Keratinocyte (primary cell): Measurements from ENCODE around the gene TINAG. TPM values are rescaled to one million over a fixed set of nuclear protein-coding genes. Genes with fewer than 3 reads are reported as not detected.

ENCODE experiments used
- DNase-seq: peaks from one replicate; pipeline ENCODE4 v3.0.0-alpha.2; 2011; ENCODE audit warnings: low read depth, missing footprints, low spot score
- FAIRE-seq: peaks from 2 replicates; lab custom pipeline; 2011; peaks lifted over from hg19 to GRCh38; lab: Jason Lieb, UNC
- H2AFZ ChIP-seq: 2 replicates; pipeline ENCODE4 v1.6.0; 2012; ENCODE audit warnings: low read length, control low read depth, inconsistent platforms; ENCODE audit not compliant: control insufficient read depth
- H3K27ac ChIP-seq: 2 replicates; pipeline ENCODE4 v1.5.1; 2011; ENCODE audit warnings: low read length; ENCODE audit not compliant: control insufficient read depth, insufficient read depth
- H3K27me3 ChIP-seq: 3 replicates; pipeline ENCODE4 v1.6.0; 2011; ENCODE audit warnings: low read length; ENCODE audit not compliant: control insufficient read depth, insufficient read depth; ENCODE audit errors: extremely low read depth
- H3K36me3 ChIP-seq, 2 experiments: 2 replicates in 1 of 2; 3 replicates in 1 of 2; pipeline ENCODE4 v1.5.1; 2011; ENCODE audit warnings: low read length in 2 of 2, mild to moderate bottlenecking in 1 of 2; ENCODE audit not compliant: control insufficient read depth in 2 of 2, insufficient read depth in 2 of 2; ENCODE audit errors: extremely low read depth in 1 of 2
- H3K4me1 ChIP-seq: 3 replicates; pipeline ENCODE4 v1.5.1; 2011; ENCODE audit warnings: low read length; ENCODE audit not compliant: control insufficient read depth, insufficient read depth; ENCODE audit errors: extremely low read depth
- H3K4me2 ChIP-seq: 3 replicates; pipeline ENCODE4 v1.6.0; 2011; ENCODE audit warnings: low read depth, low read length; ENCODE audit not compliant: control insufficient read depth, insufficient read depth; ENCODE audit errors: extremely low read depth
- H3K4me3 ChIP-seq, 3 experiments: fragments of 200-600 bp in 1 of 3; sonication (generic) in 1 of 3; 2 replicates in 2 of 3; 3 replicates in 1 of 3; pipeline ENCODE4 v1.5.1; 2011 to 2016; ENCODE audit warnings: low read length in 3 of 3, mild to moderate bottlenecking in 3 of 3, control low read depth in 2 of 3, inconsistent platforms in 1 of 3, low read depth in 1 of 3, mixed read lengths in 1 of 3, mixed run types in 1 of 3, moderate library complexity in 1 of 3; ENCODE audit not compliant: control insufficient read depth in 2 of 3, insufficient read depth in 2 of 3; ENCODE audit errors: extremely low read depth in 1 of 3
- H3K79me2 ChIP-seq: 2 replicates; pipeline ENCODE4 v1.6.0; 2012; ENCODE audit warnings: low read length; ENCODE audit not compliant: control insufficient read depth, insufficient read depth
- H3K9ac ChIP-seq: 3 replicates; pipeline ENCODE4 v1.6.0; 2011; ENCODE audit warnings: low read length; ENCODE audit not compliant: control insufficient read depth, insufficient read depth; ENCODE audit errors: extremely low read depth
- H3K9me1 ChIP-seq: 3 replicates; pipeline ENCODE4 v1.6.0; 2011; ENCODE audit warnings: low read length; ENCODE audit not compliant: control insufficient read depth, insufficient read depth; ENCODE audit errors: extremely low read depth
- H3K9me3 ChIP-seq: 2 replicates; pipeline ENCODE4 v1.5.1; 2012; ENCODE audit warnings: low read depth, low read length; ENCODE audit not compliant: control insufficient read depth
- H4K20me1 ChIP-seq: 3 replicates; pipeline ENCODE4 v1.6.0; 2011; ENCODE audit warnings: low read length; ENCODE audit not compliant: control insufficient read depth, insufficient read depth; ENCODE audit errors: extremely low read depth
- CTCF ChIP-seq, 3 experiments: IDR thresholded peaks in 1 of 3; conservative IDR thresholded peaks in 1 of 3; optimal IDR thresholded peaks in 1 of 3; 2 replicates in 2 of 3; 3 replicates in 1 of 3; pipeline versions ENCODE3 to v1.5.1; 2011; ENCODE audit warnings: low read length in 3 of 3, mild to moderate bottlenecking in 3 of 3, moderate library complexity in 2 of 3, control low read depth in 1 of 3, inconsistent platforms in 1 of 3; ENCODE audit not compliant: insufficient read depth in 2 of 3; ENCODE audit errors: extremely low read depth in 1 of 3
- EZH2 ChIP-seq: IDR thresholded peaks from one replicate; pipeline ENCODE4 v1.6.1; 2012; ENCODE audit warnings: inconsistent platforms, mild to moderate bottlenecking, low read length, moderate library complexity
- dilution Hi-C: fragments of 300-500 bp; cut with MboI; formaldehyde crosslinking; loops from one replicate; pipeline ENCODE4 v1.7.0; 2020; ENCODE audit warnings: low sequenced_read_pairs; ENCODE audit not compliant: extremely low pct_ligation_motif_present
- polyA plus RNA-seq, 5 experiments: library from polyadenylated mRNA; depleted of rRNA in 3 of 5; stranded (reverse) in 3 of 5; stranded (forward) in 1 of 5; unstranded in 1 of 5; fragments of >200 nt; gene quantifications; 1 replicate in 1 of 5; 2 replicates in 3 of 5; 3 replicates in 1 of 5; pipeline versions ENCODE4 v1.2.1 to v1.2.3, GENCODE V29; 2011 to 2012; ENCODE audit warnings: missing spikeins in 2 of 5, low read depth in 1 of 5, low replicate concordance in 1 of 5

The TINAG gene
- polyA plus RNA-seq, 1 donor (not counting 4 experiments of a cell fraction or from before 2014, with no cell fraction given) = not detected

DNA sequence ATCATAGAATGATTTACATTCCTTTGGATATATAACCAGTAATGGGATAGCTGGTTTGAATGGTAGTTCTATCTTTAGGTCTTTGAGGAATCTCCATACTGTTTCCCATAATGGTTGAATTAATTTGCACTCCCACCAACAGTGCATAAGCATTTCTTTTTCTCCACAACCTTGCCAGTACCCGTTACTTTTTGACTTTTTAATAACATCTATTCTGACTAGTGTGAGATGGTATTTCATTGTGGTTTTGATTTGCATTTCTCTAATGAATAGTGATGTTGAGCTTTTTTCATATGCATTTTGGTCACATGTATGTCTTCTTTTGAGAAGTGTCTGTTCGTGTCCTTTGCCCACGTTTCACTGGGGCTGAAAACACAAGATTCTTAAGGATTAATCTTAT is 107.3 kb downstream of the TINAG start:
- Histone ChIP-seq H3K4me3 (no peak overlapping the region), H3K4me2 (no peak overlapping the region), H3K9ac (no peak overlapping the region), H3K9me1 (no peaks in the 10 kb centered on the region), H3K27me3 (no peaks in the 10 kb centered on the region), H3K36me3 (no peaks in the 10 kb centered on the region), H3K4me1 (peaks cover 11% of the 10 kb centered on the region), H2AFZ (no peak overlapping the region), H3K9me3 (no peaks in the 10 kb centered on the region), H3K79me2 (no peaks in the 10 kb centered on the region), H4K20me1 (no peaks in the 10 kb centered on the region), H3K27ac (no peak overlapping the region)
- TF ChIP-seq EZH2 = no peak
- no peak for TF ChIP-seq CTCF (optimal IDR thresholded peaks at IDR 0.05 in 1 of 3, IDR thresholded peaks at IDR 0.05 in 1 of 3, conservative IDR thresholded peaks at IDR 0.05 in 1 of 3; ENCODE audit: extremely low read depth in 1 of 3, insufficient read depth in 2 of 3, low read length in 3 of 3)
- DNase-seq (no peak), FAIRE-seq (no peak)
- dilution Hi-C loops = no loop called here

- no peaks in the 10 kb centered on the region for H3K9me1 ChIP-seq
- H3K79me2 ChIP-seq = no peaks in the 10 kb centered on the region
- H3K36me3 ChIP-seq = no peaks in the 10 kb centered on the region
- FAIRE-seq (peak; percentile 90), DNase-seq (peak; percentile 48)
- no peak overlapping the region for H3K4me3 ChIP-seq
- H3K4me1 ChIP-seq = peaks cover 11% of the 10 kb centered on the region
- no peaks in the 10 kb centered on the region for H3K27me3 ChIP-seq
- H3K27ac ChIP-seq = peak overlapping the region; percentile 86
- peak overlapping the region; percentile 63 for H2AFZ ChIP-seq
- H3K9me3 ChIP-seq = no peaks in the 10 kb centered on the region
- H3K9ac ChIP-seq = peak overlapping the region; percentile 13
- H3K4me2 ChIP-seq = peak overlapping the region; percentile 35
- no peaks in the 10 kb centered on the region for H4K20me1 ChIP-seq
- dilution Hi-C loops = no loop called here
- no peak for TF ChIP-seq EZH2
- TF ChIP-seq CTCF (optimal IDR thresholded peaks at IDR 0.05 in 1 of 3, IDR thresholded peaks at IDR 0.05 in 1 of 3, conservative IDR thresholded peaks at IDR 0.05 in 1 of 3; ENCODE audit: extremely low read depth in 1 of 3, insufficient read depth in 2 of 3, low read length in 3 of 3) = no peak
Measured at GRCh38 chr6:54419885-54420284, 111.6 kb downstream of the TINAG start.
